ENCODE measurements around the gene ZNF429. TPM values are rescaled to one million over a fixed set of nuclear protein-coding genes. Genes with fewer than 3 reads are reported as not detected.
"Not testable (repeated sequence)": the region's sequence is repeated elsewhere in the genome, so short reads cannot be mapped to it uniquely, and the experiment has no call there.

ZNF429 gene
- total RNA-seq = 3.4 and 4.1 TPM in 2 replicates

GRCh38 chr19:21505459-21506451 lies at the start of gene ZNF429:
Gene ZNF429, plus strand, starts transcription at chr19:21505602. Its CDS starts 170 bp downstream, at chr19:21505772.
- DNase-seq = peak; percentile 95

GRCh38 chr19:21460686-21461085 lies 44.7 kb upstream of the ZNF429 start:
- no peak for DNase-seq

GRCh38 chr19:21462540-21462939 lies 42.9 kb upstream of the ZNF429 start:
- DNase-seq = no peak

DNA sequence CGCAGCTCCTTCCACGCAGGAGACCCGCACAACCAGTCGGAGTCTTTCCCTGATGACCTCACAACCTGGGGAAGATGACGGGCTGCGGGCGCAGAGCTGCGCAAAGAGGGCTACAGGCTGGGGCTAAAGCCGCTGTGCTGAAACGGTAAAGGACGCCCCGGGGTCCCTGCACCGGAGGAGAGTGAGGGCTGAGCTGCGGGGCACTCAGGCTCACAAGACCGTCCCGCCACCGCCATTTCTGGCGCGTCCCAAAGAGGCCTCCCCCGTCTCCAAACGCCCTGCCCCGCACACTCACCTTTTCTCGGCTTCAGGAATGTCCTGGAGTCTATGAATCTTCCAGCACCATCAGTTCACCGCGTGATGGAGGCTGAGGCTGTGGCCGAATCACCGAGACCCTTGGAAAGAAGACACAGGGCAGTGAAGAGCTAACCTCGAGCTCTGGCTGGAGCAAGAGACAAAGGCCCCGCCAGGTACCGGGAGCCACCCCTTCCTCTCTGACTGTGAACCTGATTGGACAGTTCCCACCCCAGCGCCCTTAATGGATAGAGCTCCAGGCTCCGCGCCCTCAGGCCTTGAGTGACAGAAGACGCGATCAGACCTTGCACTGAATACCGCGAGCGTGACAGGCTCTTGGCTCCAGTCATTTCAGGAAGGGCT lies 41.8 kb upstream of the ZNF429 start:
- no peak for DNase-seq

GRCh38 chr19:21466627-21467026 lies 38.8 kb upstream of the ZNF429 start:
- no peak for DNase-seq

- no peak for DNase-seq
Measured at GRCh38 chr19:21468791-21469190, 36.6 kb upstream of the ZNF429 start.

DNA sequence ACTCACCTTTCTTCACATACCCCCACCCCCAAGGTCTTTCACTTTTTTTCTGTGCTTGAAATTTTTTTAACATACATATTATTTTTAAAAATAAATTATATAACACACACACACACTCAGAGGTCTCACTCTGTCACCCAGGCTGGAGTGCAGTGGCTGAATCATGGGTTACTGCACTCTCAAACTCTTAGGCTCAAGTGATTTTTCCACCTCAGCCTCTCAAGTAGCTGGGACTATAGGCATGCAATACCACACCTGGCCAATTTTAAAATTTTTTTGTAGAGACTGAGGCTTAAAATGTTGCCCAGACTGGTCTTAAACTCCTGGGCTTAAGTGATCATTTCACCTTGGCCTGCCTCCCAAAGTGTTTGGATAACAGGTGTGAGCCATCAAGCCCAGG lies 32.9 kb upstream of the ZNF429 start:
- no peak for DNase-seq

DNA sequence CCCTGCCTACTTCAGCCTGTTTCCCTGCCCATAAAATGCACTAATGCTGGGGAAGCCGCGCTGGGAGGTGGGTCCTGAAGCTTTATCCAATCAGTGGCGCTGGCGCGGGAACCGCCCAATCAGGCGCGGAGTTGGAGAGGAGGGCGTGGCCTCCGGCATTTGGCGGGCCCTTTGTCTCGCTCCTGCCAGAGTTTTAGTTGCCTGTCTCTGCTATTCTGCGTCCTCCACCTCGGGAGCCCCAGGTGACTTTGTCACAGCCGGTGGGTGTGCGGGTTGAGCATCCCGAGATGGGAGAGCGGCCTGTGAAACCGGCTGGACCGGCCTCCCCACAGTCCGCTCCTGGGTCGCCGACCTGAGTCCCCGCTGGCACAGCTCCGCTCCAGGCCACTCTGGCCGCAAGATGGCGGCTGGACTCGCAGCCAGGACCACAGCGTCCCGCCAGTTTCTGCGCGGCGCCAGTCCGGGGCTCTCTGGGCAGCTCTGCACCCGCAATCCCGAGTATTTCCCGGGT lies 30.7 kb upstream of the ZNF429 start:
- DNase-seq = peak; percentile 52

DNA sequence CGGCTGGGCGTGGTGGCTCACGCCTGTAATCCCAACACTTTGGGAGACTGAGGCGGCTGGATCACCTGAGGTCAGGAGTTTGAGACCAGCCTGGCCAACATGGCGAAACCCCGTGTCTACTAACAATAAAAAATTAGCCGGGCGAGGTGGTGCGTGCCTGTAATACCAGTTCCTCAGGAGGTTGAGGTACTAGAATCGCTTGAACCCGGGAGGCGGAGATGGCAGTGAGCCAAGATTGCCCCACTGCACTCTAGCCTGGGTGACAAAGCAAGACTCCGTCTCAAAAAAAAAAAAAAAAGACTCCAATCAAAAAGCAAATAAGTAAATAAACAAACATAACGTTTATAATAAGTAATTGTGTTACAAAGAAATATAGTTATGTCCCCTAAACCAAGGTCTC lies 23.0 kb upstream of the ZNF429 start:
- not testable (repeated sequence) for DNase-seq

GRCh38 chr19:21482863-21483276 lies 22.5 kb upstream of the ZNF429 start:
- peak; percentile 41 for DNase-seq

DNA sequence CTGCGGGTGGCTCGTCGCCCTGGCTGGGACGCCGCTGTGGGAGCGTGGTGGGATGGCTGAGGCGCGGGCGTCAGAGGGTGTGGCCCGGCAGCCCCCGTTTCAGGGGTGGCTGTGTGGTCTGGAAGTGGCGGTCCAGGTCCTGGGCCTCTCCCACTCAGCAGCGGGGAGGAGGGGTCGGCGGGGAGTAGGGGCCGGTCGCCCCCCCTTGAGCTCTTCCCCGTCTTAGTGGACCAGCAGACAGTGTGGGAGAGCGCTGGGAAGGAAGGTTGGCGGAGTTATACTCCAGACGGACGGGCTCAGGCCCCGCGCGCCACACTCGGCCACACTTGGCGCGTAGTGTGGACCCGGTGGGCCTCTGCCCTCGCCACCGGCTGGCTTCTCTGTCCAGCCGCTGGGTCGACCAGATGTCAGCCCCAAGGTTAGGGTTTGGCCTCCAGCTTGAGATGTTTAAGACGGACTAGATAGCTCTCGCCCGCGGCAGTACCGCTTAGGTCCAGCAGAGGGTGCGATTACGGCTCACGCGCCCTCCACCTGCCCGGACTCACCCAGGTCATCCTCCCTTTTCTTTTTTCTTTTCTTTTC lies 21.7 kb upstream of the ZNF429 start:
- peak; percentile 28 for DNase-seq

- no peak for DNase-seq
Measured at GRCh38 chr19:21484631-21485030, 20.8 kb upstream of the ZNF429 start.

GRCh38 chr19:21485926-21486325 lies 19.5 kb upstream of the ZNF429 start:
- no peak for DNase-seq

- no peak for DNase-seq
Measured at GRCh38 chr19:21487969-21488368, 17.4 kb upstream of the ZNF429 start.

GRCh38 chr19:21491146-21491545 lies 14.3 kb upstream of the ZNF429 start:
- no peak for DNase-seq

GRCh38 chr19:21492947-21493906 lies 12.2 kb upstream of the ZNF429 start:
- no peak for DNase-seq

DNA sequence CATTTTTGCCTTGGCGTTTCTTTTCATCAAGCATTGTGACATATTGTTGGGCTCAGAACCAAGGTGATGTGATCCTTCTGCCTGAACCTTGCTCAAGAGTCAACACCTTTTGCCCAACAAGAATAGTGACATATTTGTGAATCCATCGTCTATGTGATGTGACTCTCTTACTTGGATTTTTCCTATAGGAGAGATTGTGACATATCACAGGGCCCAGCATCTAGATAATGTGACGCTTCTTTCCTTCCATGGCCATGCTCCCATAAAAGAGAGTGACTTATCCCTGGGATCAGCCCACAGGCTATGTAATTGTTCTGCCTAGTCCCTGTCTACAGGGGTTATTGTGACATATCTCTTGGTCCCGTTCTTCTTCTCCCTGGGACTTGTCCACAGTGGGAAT lies 8.5 kb upstream of the ZNF429 start:
- DNase-seq = no peak

DNA sequence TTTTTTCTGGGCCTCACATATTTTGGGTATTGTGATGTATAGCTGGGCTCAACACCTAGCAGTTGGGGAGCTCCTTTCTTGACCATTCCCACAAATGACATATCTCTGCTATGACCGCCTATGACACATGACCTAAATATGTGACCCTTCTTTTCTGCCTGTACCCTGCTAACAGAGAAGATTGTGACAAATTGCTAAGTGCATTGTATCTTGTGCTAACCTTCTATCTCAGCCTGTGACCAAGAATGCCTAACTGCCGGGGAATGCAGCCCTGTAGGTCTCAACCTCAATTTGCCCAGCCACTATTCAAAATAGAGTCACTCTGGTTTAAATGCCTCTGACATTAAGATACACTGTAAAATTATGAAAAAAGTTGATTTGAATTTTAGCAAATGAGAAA lies 6.8 kb upstream of the ZNF429 start:
- DNase-seq = no peak

DNA sequence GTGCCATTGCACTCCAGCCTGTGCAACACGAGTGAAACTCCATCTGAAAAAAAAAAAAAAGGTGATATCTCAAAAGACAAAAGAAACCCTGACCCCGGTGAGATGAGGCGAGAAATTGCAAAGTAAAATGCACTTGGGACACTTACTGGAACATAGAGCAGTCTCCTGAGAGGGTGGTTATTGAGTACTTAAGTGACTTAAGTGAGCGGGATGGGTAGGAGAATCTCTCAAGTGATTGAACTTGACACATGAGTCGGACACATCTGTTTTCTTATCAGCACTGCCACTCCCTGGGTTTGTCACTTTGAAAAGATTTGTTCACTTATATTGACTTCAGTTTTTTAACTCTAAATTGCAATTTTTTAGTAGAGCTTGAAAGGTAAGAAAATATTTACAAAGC lies 2.8 kb downstream of the ZNF429 start:
- no peak for DNase-seq

DNA sequence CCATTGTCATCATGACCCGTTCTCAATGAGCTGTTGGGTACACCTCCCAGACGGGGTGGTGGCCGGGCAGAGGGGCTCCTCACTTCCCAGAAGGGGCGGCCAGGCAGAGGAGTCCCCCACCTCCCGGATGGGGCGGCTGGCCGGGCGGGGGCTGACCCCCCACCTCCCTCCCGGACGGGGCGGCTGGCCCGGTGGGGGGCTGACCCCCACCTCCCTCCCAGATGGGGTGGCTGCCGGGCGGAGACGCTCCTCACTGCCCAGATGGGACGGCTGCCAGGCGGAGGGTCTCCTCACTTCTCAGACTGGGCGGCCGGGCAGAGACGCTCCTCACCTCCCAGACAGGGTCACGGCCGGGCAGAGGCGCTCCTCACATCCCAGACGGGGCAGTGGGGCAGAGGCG lies 5.7 kb downstream of the ZNF429 start:
- DNase-seq = not testable (repeated sequence)

- DNase-seq = not testable (repeated sequence)
Measured at GRCh38 chr19:21512609-21513008, 7.2 kb downstream of the ZNF429 start.

DNA sequence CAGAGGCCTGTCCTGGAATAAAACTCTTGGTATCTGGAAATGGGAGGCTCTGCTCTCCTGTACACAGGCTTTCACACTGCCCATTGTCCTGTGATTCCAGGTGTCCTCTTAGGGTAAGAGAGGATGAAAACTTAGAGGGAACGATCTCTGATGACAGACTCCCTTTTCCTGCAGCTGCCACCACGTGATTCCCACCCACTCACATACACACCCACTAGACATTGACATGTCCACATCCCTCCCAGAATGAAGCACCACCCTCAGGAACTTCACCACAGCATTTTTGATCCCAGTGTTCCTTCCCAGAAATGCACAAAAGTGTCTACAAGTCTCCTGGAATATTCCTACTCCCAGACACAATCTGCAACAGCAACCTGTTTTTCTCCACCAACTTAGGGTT lies 8.2 kb downstream of the ZNF429 start:
- no peak for DNase-seq

Measured in dermis blood vessel endothelial cell (primary cell).